Activated naive CD8-positive, alpha-beta T cell treated with anti-CD3 and anti-CD28 coated beads, Interleukin-2, amount 50 U/mL, for 24 hours (primary cell): ENCODE measurements around the gene LCE7A.
A peak's percentile ranks its signal among the peaks of the same experiment; 100 is the strongest.

Source experiments
- ATAC-seq: fragments of 150-1000 bp; cut with Tn5 transposase; one replicate; pipeline ENCODE4 v1.10.0; 2021
- DNase-seq: peaks from one replicate; pipeline ENCODE4 v3.0.0; 2021
- H3K27ac Mint-ChIP-seq: one replicate; pipeline ENCODE4 v1.8.0; 2021; ENCODE audit warnings: mild to moderate bottlenecking, mixed read lengths
- H3K27me3 Mint-ChIP-seq: one replicate; pipeline ENCODE4 v1.8.0; 2021; ENCODE audit warnings: mixed read lengths
- H3K36me3 Mint-ChIP-seq: one replicate; pipeline ENCODE4 v1.8.0; 2021; ENCODE audit warnings: low read depth, mixed read lengths
- H3K4me1 Mint-ChIP-seq: one replicate; pipeline ENCODE4 v1.8.0; 2021; ENCODE audit warnings: mixed read lengths
- H3K4me3 Mint-ChIP-seq: one replicate; pipeline ENCODE4 v1.8.0; 2021; ENCODE audit warnings: mild to moderate bottlenecking, moderate library complexity, mixed read lengths
- H3K9me3 Mint-ChIP-seq: one replicate; pipeline ENCODE4 v1.8.0; 2021; ENCODE audit warnings: mixed read lengths

The LCE7A gene

GRCh38 chr1:152869808-152870419, 10.1 kb downstream of the LCE7A start:
- H3K4me3 Mint-ChIP-seq: no peak overlapping the region
- peaks cover 5% of the 10 kb centered on the region for H3K27me3 Mint-ChIP-seq
- ATAC-seq (no peak), DNase-seq (peak; percentile 63)
- H3K9me3 Mint-ChIP-seq: no peaks in the 10 kb centered on the region
- H3K27ac Mint-ChIP-seq: no peak overlapping the region
- H3K36me3 Mint-ChIP-seq: no peaks in the 10 kb centered on the region
- H3K4me1 Mint-ChIP-seq: no peaks in the 10 kb centered on the region

GRCh38 chr1:152870831-152871730, 11.3 kb downstream of the LCE7A start:
- no peaks in the 10 kb centered on the region for H3K36me3 Mint-ChIP-seq
- DNase-seq: no peak
- H3K9me3 Mint-ChIP-seq: no peaks in the 10 kb centered on the region
- H3K4me3 Mint-ChIP-seq: no peak overlapping the region
- no peak overlapping the region for H3K27ac Mint-ChIP-seq
- ATAC-seq: no peak
- H3K4me1 Mint-ChIP-seq: no peaks in the 10 kb centered on the region
- peaks cover 14% of the 10 kb centered on the region for H3K27me3 Mint-ChIP-seq

GRCh38 chr1:152871731-152872126, 11.9 kb downstream of the LCE7A start:
- H3K27me3 Mint-ChIP-seq: peaks cover 14% of the 10 kb centered on the region
- no peaks in the 10 kb centered on the region for H3K36me3 Mint-ChIP-seq
- no peak overlapping the region for H3K4me3 Mint-ChIP-seq
- no peaks in the 10 kb centered on the region for H3K4me1 Mint-ChIP-seq
- no peaks in the 10 kb centered on the region for H3K9me3 Mint-ChIP-seq
- H3K27ac Mint-ChIP-seq: no peak overlapping the region
- DNase-seq (no peak), ATAC-seq (no peak)

- Mint-ChIP-seq H3K4me3 (no peak overlapping the region), H3K27me3 (peaks cover 22% of the 10 kb centered on the region), H3K9me3 (no peaks in the 10 kb centered on the region), H3K4me1 (no peaks in the 10 kb centered on the region), H3K27ac (no peak overlapping the region), H3K36me3 (no peaks in the 10 kb centered on the region)
- DNase-seq (no peak), ATAC-seq (no peak)
These were observed 13.7 kb downstream of the LCE7A start for GRCh38 chr1:152873495-152873894.

GRCh38 chr1:152876827-152877226, 17.0 kb downstream of the LCE7A start:
- H3K36me3 Mint-ChIP-seq: no peaks in the 10 kb centered on the region
- H3K4me1 Mint-ChIP-seq: no peaks in the 10 kb centered on the region
- ATAC-seq: no peak
- H3K27ac Mint-ChIP-seq: no peak overlapping the region
- no peak for DNase-seq
- H3K4me3 Mint-ChIP-seq: no peak overlapping the region
- H3K9me3 Mint-ChIP-seq: no peaks in the 10 kb centered on the region
- peaks cover 27% of the 10 kb centered on the region for H3K27me3 Mint-ChIP-seq

GRCh38 chr1:152878042-152878441, 18.2 kb downstream of the LCE7A start, which contains the start of gene SMCP:
Gene SMCP (plus strand): TSS chr1:152878322. CDS start chr1:152884423, 6,101 bp downstream.
- ATAC-seq (no peak), DNase-seq (peak; percentile 33)
- no peaks in the 10 kb centered on the region for H3K36me3 Mint-ChIP-seq
- no peak within 1 kb of the TSS for H3K4me3 Mint-ChIP-seq
- H3K4me1 Mint-ChIP-seq: no peaks in the 10 kb centered on the region
- no peak within 1 kb of the TSS for H3K27ac Mint-ChIP-seq
- no peaks in the 10 kb centered on the region for H3K9me3 Mint-ChIP-seq
- peaks cover 23% of the 10 kb centered on the region for H3K27me3 Mint-ChIP-seq

GRCh38 chr1:152879559-152880198, 19.9 kb downstream of the LCE7A start:
- no peak overlapping the region for H3K27ac Mint-ChIP-seq
- H3K36me3 Mint-ChIP-seq: no peaks in the 10 kb centered on the region
- no peaks in the 10 kb centered on the region for H3K4me1 Mint-ChIP-seq
- DNase-seq: no peak
- no peak for ATAC-seq
- H3K27me3 Mint-ChIP-seq: peaks cover 23% of the 10 kb centered on the region
- no peaks in the 10 kb centered on the region for H3K9me3 Mint-ChIP-seq
- H3K4me3 Mint-ChIP-seq: no peak overlapping the region

GRCh38 chr1:152880316-152880715, 20.5 kb downstream of the LCE7A start:
- ATAC-seq (no peak), DNase-seq (no peak)
- no peak overlapping the region for H3K4me3 Mint-ChIP-seq
- no peaks in the 10 kb centered on the region for H3K4me1 Mint-ChIP-seq
- no peaks in the 10 kb centered on the region for H3K36me3 Mint-ChIP-seq
- H3K27me3 Mint-ChIP-seq: peaks cover 20% of the 10 kb centered on the region
- no peak overlapping the region for H3K27ac Mint-ChIP-seq
- H3K9me3 Mint-ChIP-seq: no peaks in the 10 kb centered on the region

- DNase-seq: no peak
These were observed 21.1 kb downstream of the LCE7A start for GRCh38 chr1:152880907-152881306.

GRCh38 chr1:152884085-152884484, 24.3 kb downstream of the LCE7A start:
- Mint-ChIP-seq H3K9me3 (no peaks in the 10 kb centered on the region), H3K27ac (no peak overlapping the region), H3K27me3 (peaks cover 6% of the 10 kb centered on the region), H3K4me3 (no peak overlapping the region), H3K4me1 (no peaks in the 10 kb centered on the region), H3K36me3 (no peaks in the 10 kb centered on the region)
- no peak for ATAC-seq
- no peak for DNase-seq

More at GRCh38 chr1:152880907-152881306, 21.1 kb downstream of the LCE7A start:
- no peak overlapping the region for H3K27ac Mint-ChIP-seq
- no peaks in the 10 kb centered on the region for H3K9me3 Mint-ChIP-seq
- H3K4me3 Mint-ChIP-seq: no peak overlapping the region
- H3K4me1 Mint-ChIP-seq: no peaks in the 10 kb centered on the region
- ATAC-seq: no peak
- peaks cover 15% of the 10 kb centered on the region for H3K27me3 Mint-ChIP-seq
- H3K36me3 Mint-ChIP-seq: no peaks in the 10 kb centered on the region

GRCh38 chr1:152884506-152884905, 24.7 kb downstream of the LCE7A start:
- peaks cover 5% of the 10 kb centered on the region for H3K27me3 Mint-ChIP-seq
- H3K27ac Mint-ChIP-seq: no peak overlapping the region
- DNase-seq (no peak), ATAC-seq (no peak)
- H3K4me1 Mint-ChIP-seq: no peaks in the 10 kb centered on the region
- H3K9me3 Mint-ChIP-seq: no peaks in the 10 kb centered on the region
- no peaks in the 10 kb centered on the region for H3K36me3 Mint-ChIP-seq
- no peak overlapping the region for H3K4me3 Mint-ChIP-seq

- Mint-ChIP-seq H3K27ac (no peak overlapping the region), H3K36me3 (no peaks in the 10 kb centered on the region), H3K9me3 (no peaks in the 10 kb centered on the region), H3K27me3 (peaks cover 5% of the 10 kb centered on the region), H3K4me3 (no peak overlapping the region), H3K4me1 (no peaks in the 10 kb centered on the region)
- ATAC-seq (no peak), DNase-seq (no peak)
These were observed 25.3 kb downstream of the LCE7A start for GRCh38 chr1:152884966-152885624.

- Mint-ChIP-seq H3K27ac (no peak overlapping the region), H3K4me3 (no peak overlapping the region), H3K27me3 (peaks cover 10% of the 10 kb centered on the region), H3K36me3 (no peaks in the 10 kb centered on the region), H3K9me3 (no peaks in the 10 kb centered on the region), H3K4me1 (no peaks in the 10 kb centered on the region)
- no peak for ATAC-seq
- no peak for DNase-seq
These were observed 26.3 kb downstream of the LCE7A start for GRCh38 chr1:152886085-152886484.

- Mint-ChIP-seq H3K4me3 (no peak overlapping the region), H3K9me3 (no peaks in the 10 kb centered on the region), H3K27ac (no peak overlapping the region), H3K4me1 (no peaks in the 10 kb centered on the region), H3K36me3 (no peaks in the 10 kb centered on the region), H3K27me3 (peaks cover 13% of the 10 kb centered on the region)
- ATAC-seq: no peak
- no peak for DNase-seq
These were observed 27.1 kb downstream of the LCE7A start for GRCh38 chr1:152886758-152887409.
